GM21447 (cell line): Measurements from ENCODE around the gene CACNA1H.
"Not testable (repeated sequence)": the region's sequence is repeated elsewhere in the genome, so short reads cannot be mapped to it uniquely, and the experiment has no call there.

Experiments used
- ATAC-seq: cut with Tn5 transposase; IDR thresholded peaks from one replicate; pipeline ENCODE4 v1.9.1; 2021; ENCODE audit not compliant: unreplicated experiment

Gene CACNA1H

GRCh38 chr16:1264345-1265089, 111.6 kb downstream of the CACNA1H start:
- ATAC-seq = no peak

- no peak for ATAC-seq
These were observed 112.3 kb downstream of the CACNA1H start for GRCh38 chr16:1265090-1265630.

GRCh38 chr16:1265826-1266225, 112.9 kb downstream of the CACNA1H start:
- ATAC-seq = no peak

- not testable (repeated sequence) for ATAC-seq
These were observed 116.5 kb downstream of the CACNA1H start for GRCh38 chr16:1269418-1269817.

GRCh38 chr16:1271380-1271723, 118.4 kb downstream of the CACNA1H start:
- ATAC-seq = no peak
